HAP-1 (cell line): ENCODE results near the gene GUF1.
A peak's percentile ranks its signal among the peaks of the same experiment; 100 is the strongest.
"Not testable (repeated sequence)": the region's sequence is repeated elsewhere in the genome, so short reads cannot be mapped to it uniquely, and the experiment has no call there.

Experiments used
- DNase-seq, 2 experiments: peaks; one replicate each; pipeline ENCODE4 v3.0.0-alpha.2; 2016 to 2020; ENCODE audit warnings: low spot score in 2 of 2
- H3K27me3 ChIP-seq: fragments of 250-450 bp; sonication (Bioruptor Pico); 2 replicates; pipeline ENCODE4 v1.5.1; 2020; ENCODE audit warnings: low read depth, mild to moderate bottlenecking, moderate library complexity
- H3K36me3 ChIP-seq: fragments of 250-450 bp; sonication (Bioruptor Pico); replicated peaks from 2 replicates; pipeline ENCODE4 v1.5.1; 2020; ENCODE audit warnings: mild to moderate bottlenecking
- H3K4me1 ChIP-seq: fragments of 250-450 bp; sonication (Bioruptor Pico); 2 replicates; pipeline ENCODE4 v1.5.1; 2020; ENCODE audit warnings: mild to moderate bottlenecking
- H3K4me3 ChIP-seq: fragments of 250-450 bp; sonication (Bioruptor Pico); 2 replicates; pipeline ENCODE4 v1.5.1; 2020; ENCODE audit warnings: mild to moderate bottlenecking, moderate library complexity
- H3K9me3 ChIP-seq: fragments of 250-450 bp; sonication (Bioruptor Pico); 2 replicates; pipeline ENCODE4 v1.5.1; 2020; ENCODE audit warnings: mild to moderate bottlenecking, moderate library complexity
- in situ Hi-C: fragments of 300-500 bp; cut with MboI; formaldehyde crosslinking; loops from 3 replicates; pipeline ENCODE4 v1.14.3; 2020; ENCODE audit warnings: low sequenced_read_pairs, inconsistent platforms, mixed read lengths

Gene GUF1

DNA sequence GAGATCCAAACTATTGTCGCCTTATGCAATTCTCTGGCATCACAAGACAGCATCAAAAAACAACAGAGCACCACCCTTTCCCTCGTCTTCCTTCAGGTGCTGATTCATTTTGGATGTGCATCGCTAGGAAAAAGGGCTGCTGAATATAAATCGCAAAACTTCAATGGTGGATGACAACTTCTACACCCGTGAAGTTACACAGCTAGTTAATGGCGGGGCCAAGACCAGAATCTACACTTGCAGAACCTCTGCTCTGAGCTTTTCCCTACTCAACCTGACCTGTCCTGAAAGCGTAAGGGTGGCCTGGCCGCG is 47.5 kb downstream of the GUF1 start:
- in situ Hi-C loops, result no loop called here
- DNase-seq, result no peak
- 0 out of 2 replicates have a peak, but pooled peaks cover 4% of the 10 kb centered on the region for H3K27me3 ChIP-seq
- H3K4me3 ChIP-seq, result peak overlapping the region; percentile 64
- no peaks in the 10 kb centered on the region for H3K36me3 ChIP-seq
- H3K9me3 ChIP-seq, result no peaks in the 10 kb centered on the region
- peaks cover 6% of the 10 kb centered on the region for H3K4me1 ChIP-seq

- in situ Hi-C loops, result no loop called here
- Histone ChIP-seq H3K27me3 (0 out of 2 replicates have a peak, but pooled peaks cover 4% of the 10 kb centered on the region), H3K9me3 (no peaks in the 10 kb centered on the region), H3K4me3 (peak within 1 kb of the TSS; percentile 64), H3K36me3 (no peaks in the 10 kb centered on the region), H3K4me1 (peaks cover 6% of the 10 kb centered on the region)
- peak; percentile 81 to 91 for DNase-seq
Observed at GRCh38 chr4:44726038-44726871, 48.0 kb downstream of the GUF1 start, which contains the start of gene GNPDA2. Gene GNPDA2, minus strand, starts transcription at chr4:44726556. Its CDS starts 4,349 bp downstream, at chr4:44722207.

- H3K4me3 ChIP-seq, result no peak overlapping the region
- in situ Hi-C loops, result no loop called here
- 0 out of 2 replicates have a peak, but pooled peaks cover 4% of the 10 kb centered on the region for H3K27me3 ChIP-seq
Observed at GRCh38 chr4:44727471-44727870, 49.3 kb downstream of the GUF1 start.

DNA sequence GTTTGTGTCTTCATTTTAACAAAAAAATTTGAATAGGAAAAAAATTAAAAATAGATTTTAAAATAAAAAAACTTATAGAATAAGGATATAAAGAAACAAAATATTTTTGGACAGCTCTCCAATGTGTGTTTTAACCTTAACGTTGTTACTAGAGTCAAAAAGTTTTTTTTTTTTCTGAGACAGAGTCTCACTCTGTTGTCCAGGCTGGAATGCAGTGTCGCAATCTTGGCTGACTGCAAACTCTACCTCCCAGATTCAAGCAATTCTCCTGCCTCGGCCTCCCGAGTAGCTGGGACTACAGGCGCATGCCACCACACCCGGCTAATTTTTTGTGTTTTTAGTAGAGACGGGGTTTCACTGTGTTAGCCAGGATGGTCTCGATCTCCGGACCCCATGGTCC is 50.5 kb downstream of the GUF1 start:
- DNase-seq, H3K4me3 ChIP-seq, H3K36me3 ChIP-seq, H3K27me3 ChIP-seq, in situ Hi-C loops, H3K9me3 ChIP-seq, H3K4me1 ChIP-seq: not testable (repeated sequence)

More at GRCh38 chr4:44727471-44727870, 49.3 kb downstream of the GUF1 start:
- no peaks in the 10 kb centered on the region for H3K9me3 ChIP-seq
- no peaks in the 10 kb centered on the region for H3K36me3 ChIP-seq
- peaks cover 6% of the 10 kb centered on the region for H3K4me1 ChIP-seq
- no peak for DNase-seq

DNA sequence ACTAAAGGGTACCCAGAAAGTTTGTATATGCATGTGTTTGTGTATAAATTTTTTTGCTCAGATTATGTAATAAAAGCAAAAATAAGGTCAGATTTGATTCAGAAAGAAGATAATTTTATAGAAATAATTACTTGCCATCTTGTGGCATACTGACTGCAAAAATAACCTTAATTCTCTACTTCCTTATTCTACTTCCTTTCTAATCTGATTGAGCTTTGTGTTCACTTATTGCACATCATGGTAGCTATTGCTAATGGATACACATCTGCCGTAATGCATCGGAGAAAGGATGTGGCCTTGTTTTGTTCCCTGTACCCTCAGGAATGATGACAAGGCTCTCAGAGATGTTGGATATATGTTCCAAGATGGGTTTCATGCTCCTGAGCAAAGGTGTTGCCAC is 58.7 kb downstream of the GUF1 start:
- in situ Hi-C loops, result no loop called here
- Histone ChIP-seq H3K4me3 (no peak overlapping the region), H3K9me3 (no peaks in the 10 kb centered on the region), H3K4me1 (no peaks in the 10 kb centered on the region), H3K27me3 (no peaks in the 10 kb centered on the region), H3K36me3 (no peaks in the 10 kb centered on the region)
- DNase-seq, result no peak

GRCh38 chr4:44738615-44739014 is 60.4 kb downstream of the GUF1 start:
- DNase-seq, result no peak
- in situ Hi-C loops, result no loop called here
- H3K27me3 ChIP-seq, result no peaks in the 10 kb centered on the region
- H3K4me3 ChIP-seq, result no peak overlapping the region
- no peaks in the 10 kb centered on the region for H3K36me3 ChIP-seq
- H3K4me1 ChIP-seq, result no peaks in the 10 kb centered on the region
- H3K9me3 ChIP-seq, result no peaks in the 10 kb centered on the region

GRCh38 chr4:44740201-44740600 is 62.0 kb downstream of the GUF1 start:
- Histone ChIP-seq H3K27me3 (no peaks in the 10 kb centered on the region), H3K4me3 (no peak overlapping the region), H3K4me1 (no peaks in the 10 kb centered on the region), H3K9me3 (no peaks in the 10 kb centered on the region), H3K36me3 (no peaks in the 10 kb centered on the region)
- in situ Hi-C loops, result no loop called here
- no peak for DNase-seq
